CD4-positive, alpha-beta T cell treated with Interleukin-4 for 1 hour (primary cell): ENCODE data around the gene SYPL1.

Experiments
- DNase-seq, 2 donors: peaks; one replicate each; pipeline ENCODE4 v3.0.0-alpha.2; 2020 to 2022

SYPL1 gene

GRCh38 chr7:106121189-106121810 lies 9.2 kb upstream of the SYPL1 start:
- DNase-seq, result no peak

GRCh38 chr7:106120500-106120899 lies 8.4 kb upstream of the SYPL1 start:
- no peak for DNase-seq

GRCh38 chr7:106119719-106120118 lies 7.6 kb upstream of the SYPL1 start:
- no peak for DNase-seq

- DNase-seq, result no peak
These were observed 5.9 kb upstream of the SYPL1 start for GRCh38 chr7:106117786-106118544.

GRCh38 chr7:106116161-106116704 lies 4.1 kb upstream of the SYPL1 start:
- no peak for DNase-seq

- peak; percentile 37 to 65 for DNase-seq
These were observed 2.7 kb upstream of the SYPL1 start for GRCh38 chr7:106114716-106115383.

GRCh38 chr7:106112972-106113421 lies 885 bp upstream of the SYPL1 start:
- no peak for DNase-seq

- peak in 1 of 2 donors; percentile 51 for DNase-seq
These were observed 426 bp downstream of the SYPL1 start for GRCh38 chr7:106111655-106112117.

GRCh38 chr7:106110885-106111654 lies 1.0 kb downstream of the SYPL1 start:
- peak in 1 of 2 donors; percentile 48 for DNase-seq

- DNase-seq, result no peak
These were observed 1.9 kb downstream of the SYPL1 start for GRCh38 chr7:106110238-106110560.

GRCh38 chr7:106109521-106110237 lies 2.4 kb downstream of the SYPL1 start:
- no peak for DNase-seq

GRCh38 chr7:106108991-106109390 lies 3.1 kb downstream of the SYPL1 start:
- DNase-seq, result peak in 1 of 2 donors; percentile 30

- DNase-seq, result no peak
These were observed 7.3 kb downstream of the SYPL1 start for GRCh38 chr7:106104721-106105260.

- no peak for DNase-seq
These were observed 9.6 kb downstream of the SYPL1 start for GRCh38 chr7:106102387-106102966.

- DNase-seq, result no peak
These were observed 10.4 kb downstream of the SYPL1 start for GRCh38 chr7:106101726-106102125.

GRCh38 chr7:106100863-106101629 lies 11.1 kb downstream of the SYPL1 start:
- DNase-seq, result no peak

- no peak for DNase-seq
These were observed 12.6 kb downstream of the SYPL1 start for GRCh38 chr7:106099539-106099938.

GRCh38 chr7:106098889-106099288 lies 13.2 kb downstream of the SYPL1 start:
- DNase-seq, result no peak

GRCh38 chr7:106095634-106096033 lies 16.5 kb downstream of the SYPL1 start:
- DNase-seq, result no peak

- no peak for DNase-seq
These were observed 17.3 kb downstream of the SYPL1 start for GRCh38 chr7:106094780-106095179.

GRCh38 chr7:106092204-106092603 lies 19.9 kb downstream of the SYPL1 start:
- DNase-seq, result no peak
